HPDE6-E6E7 (cell line): ENCODE results near the gene PDE8B.

Experiments
- DNase-seq: peaks from one replicate; pipeline ENCODE4 v3.0.0; 2011; ENCODE audit warnings: missing footprints; ENCODE audit errors: extremely low spot score

The PDE8B gene, protein sequence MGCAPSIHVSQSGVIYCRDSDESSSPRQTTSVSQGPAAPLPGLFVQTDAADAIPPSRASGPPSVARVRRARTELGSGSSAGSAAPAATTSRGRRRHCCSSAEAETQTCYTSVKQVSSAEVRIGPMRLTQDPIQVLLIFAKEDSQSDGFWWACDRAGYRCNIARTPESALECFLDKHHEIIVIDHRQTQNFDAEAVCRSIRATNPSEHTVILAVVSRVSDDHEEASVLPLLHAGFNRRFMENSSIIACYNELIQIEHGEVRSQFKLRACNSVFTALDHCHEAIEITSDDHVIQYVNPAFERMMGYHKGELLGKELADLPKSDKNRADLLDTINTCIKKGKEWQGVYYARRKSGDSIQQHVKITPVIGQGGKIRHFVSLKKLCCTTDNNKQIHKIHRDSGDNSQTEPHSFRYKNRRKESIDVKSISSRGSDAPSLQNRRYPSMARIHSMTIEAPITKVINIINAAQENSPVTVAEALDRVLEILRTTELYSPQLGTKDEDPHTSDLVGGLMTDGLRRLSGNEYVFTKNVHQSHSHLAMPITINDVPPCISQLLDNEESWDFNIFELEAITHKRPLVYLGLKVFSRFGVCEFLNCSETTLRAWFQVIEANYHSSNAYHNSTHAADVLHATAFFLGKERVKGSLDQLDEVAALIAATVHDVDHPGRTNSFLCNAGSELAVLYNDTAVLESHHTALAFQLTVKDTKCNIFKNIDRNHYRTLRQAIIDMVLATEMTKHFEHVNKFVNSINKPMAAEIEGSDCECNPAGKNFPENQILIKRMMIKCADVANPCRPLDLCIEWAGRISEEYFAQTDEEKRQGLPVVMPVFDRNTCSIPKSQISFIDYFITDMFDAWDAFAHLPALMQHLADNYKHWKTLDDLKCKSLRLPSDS

DNA sequence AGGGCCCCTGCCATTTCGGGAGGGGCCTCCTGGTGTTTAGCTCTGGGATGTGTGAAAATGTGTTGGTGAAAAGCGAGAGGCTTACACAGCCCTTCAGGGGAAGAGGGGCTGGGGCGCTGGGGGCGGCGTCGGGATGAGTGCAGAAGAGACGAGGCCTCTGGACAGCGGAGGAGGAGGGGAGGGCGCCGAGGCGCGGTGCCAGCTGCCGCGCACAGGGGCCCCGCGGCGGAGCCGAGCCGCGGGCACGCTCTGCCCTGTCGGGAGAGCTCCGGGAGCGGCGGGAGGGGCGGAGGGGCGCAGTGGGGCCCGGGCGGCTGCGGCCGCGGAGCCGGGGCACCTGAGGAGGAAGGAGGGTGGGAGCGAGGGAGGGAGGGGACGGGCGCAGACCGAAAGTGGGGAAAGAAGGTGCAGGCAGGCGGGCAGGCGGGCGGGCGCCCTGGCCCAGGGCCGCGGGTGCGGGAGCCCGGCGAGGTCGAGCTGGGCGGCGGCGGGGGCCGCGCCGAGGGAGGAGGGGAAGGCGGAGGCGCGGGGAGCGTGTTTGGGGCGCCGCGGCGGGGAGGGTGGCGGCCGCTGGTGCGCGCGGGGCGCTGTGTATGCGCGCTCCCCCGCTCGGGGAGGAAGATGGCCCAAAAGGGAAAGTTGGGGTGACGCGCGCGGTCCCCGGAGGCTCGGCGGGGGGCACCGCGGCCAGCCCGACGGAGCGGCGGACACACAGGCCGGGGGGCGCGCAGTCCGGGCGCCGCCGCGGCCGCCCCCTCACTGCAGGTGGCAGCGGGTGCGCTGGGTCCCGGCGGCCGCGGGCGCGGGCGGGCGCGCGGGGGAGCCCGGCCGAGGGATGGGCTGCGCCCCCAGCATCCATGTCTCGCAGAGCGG lies at the start of gene PDE8B:
Gene PDE8B, plus strand, starts transcription at position 590 of the 873 bp plus-strand sequence. Its CDS starts 246 bp downstream, at position 836.
- no peak for DNase-seq

DNA sequence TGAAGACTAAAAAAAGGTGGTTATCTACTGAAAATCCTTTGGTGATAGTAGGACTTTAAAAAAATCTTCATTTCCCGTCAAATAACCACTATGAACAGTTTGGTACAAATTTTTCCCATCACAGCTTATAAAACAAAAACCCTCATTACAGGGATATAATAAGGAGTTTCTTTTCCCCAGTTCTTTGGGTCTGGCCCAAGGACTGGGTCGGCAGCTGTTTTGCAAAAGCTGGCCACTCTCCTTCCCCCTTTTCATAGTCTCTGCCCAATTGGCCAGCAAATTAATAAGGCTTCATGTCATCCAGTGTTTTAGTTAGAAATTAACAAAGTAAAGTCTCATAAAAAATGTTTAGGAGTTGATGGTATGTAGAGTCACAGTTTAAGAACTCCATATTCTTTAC lies 47.0 kb upstream of the PDE8B start:
- DNase-seq, result no peak

DNA sequence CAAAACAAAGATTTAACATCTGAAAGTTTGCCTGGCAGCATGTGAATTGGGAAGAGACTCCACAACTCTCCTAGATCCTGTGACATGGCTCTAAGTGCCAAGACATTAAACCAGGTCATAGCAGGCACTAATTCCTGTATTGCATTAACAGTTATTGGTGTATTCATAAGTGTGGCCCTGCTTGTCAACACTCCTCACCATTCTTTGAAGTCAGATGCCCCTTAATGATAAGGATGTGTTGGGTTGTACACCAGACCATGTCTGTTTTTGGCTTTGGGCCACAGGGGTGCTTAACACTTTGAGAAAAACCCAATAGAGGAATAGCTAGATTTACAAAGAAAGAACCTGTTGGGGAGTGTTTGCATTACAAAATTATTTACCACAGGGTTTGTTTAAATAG lies 43.4 kb upstream of the PDE8B start:
- no peak for DNase-seq

DNA sequence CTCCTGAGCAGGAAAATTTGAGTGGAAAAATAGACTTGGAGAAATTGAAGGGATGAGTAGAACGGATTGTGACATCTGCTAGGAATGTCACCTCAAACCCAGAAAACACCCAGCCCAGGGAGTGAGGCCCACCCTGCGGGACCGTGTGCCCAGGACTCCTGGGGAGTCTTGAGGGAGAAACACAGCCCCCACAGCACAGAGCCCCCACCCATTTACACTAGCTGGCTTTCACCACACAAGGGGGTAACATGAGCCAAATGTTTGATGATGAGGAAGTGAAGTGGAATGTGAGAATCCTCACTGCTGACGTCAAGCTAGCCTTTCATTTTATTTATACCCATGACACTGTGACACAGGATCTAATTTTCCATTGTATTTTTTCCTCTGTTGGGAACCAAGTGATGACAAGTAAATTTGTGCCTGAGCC lies 42.8 kb upstream of the PDE8B start:
- DNase-seq, result peak; percentile 16

DNA sequence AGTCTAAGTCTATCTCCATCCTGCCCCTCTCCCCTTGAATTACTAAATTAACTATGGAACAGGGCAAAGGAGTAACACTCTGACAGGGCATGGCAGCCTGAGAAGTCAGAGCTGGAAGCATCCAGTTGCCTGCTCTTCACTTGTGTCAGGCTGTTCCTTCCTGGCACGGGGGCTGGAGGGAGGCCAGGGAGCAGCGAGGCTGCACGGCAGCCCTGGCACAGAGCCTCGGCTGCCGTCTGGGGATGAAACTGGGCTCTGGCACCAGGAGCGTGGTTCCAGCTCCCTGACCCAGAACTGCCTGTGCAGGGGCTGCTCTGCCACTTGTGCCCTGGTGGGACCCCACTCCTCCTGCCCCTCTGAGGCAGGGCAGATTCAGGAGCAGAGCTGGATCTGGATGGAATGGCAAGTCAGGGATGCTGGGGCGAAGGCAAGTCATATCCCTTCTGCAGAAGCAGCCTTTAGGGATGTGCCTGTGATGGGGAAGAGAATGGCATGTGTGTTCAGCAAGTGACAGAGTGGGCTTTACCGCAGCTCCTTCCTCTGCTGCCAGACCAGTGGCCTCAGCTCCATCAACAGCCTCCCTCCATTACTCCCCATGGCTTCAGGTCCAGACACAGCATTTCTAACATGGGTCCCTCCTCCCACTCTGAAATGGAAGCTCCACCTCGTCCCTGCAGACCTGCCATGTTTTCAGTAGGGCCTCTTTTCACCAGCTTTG lies 42.2 kb upstream of the PDE8B start:
- DNase-seq, result no peak

DNA sequence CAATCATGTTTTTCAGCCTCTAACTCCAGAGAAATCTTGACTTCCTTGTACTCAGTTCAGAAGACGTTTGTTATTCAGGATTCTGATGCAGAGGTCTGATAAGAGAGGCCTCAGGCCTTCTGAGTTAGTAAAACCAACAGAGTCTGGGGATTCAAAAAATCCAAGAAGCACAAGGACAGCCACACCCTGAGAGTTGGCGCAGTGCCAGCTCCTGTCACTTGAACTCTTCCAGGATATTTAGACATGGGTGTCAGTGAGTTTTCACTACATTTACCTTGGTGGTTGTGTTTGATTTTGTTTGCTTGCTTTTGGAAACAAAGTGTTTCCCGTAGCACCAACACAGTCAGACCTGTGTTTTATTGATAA lies 41.6 kb upstream of the PDE8B start:
- DNase-seq, result no peak

DNA sequence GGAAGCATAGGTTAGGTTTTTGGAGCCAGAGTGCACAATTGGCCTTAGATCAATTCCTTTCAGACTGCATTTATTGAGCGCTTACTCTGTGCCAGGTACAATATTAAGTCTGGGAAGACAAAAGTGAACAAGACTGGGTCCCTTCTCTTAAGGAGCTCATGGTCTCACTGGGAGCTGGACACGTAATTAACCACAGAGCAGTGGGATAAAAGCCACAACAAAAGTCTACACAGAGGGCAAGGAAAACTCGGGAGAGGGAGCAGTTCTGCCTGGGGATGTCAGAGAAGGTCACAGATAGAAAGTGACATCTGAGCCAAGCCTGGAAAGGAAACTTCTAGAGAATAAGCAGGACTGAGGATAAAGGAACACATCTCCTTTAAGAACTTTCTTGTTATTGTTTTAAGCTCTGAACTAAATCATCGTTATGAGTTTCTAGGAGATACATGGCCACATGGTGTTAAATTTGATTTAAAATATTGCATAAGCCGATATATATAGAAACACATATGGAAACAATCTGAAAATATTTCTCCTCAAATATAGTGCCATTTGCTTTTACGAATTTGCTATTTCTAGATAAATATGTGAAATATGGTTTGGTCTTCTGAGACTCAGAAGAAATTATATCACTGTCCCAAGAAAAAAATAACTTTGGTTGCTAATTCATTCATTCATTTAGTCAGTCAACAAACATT lies 40.1 kb upstream of the PDE8B start:
- no peak for DNase-seq

DNA sequence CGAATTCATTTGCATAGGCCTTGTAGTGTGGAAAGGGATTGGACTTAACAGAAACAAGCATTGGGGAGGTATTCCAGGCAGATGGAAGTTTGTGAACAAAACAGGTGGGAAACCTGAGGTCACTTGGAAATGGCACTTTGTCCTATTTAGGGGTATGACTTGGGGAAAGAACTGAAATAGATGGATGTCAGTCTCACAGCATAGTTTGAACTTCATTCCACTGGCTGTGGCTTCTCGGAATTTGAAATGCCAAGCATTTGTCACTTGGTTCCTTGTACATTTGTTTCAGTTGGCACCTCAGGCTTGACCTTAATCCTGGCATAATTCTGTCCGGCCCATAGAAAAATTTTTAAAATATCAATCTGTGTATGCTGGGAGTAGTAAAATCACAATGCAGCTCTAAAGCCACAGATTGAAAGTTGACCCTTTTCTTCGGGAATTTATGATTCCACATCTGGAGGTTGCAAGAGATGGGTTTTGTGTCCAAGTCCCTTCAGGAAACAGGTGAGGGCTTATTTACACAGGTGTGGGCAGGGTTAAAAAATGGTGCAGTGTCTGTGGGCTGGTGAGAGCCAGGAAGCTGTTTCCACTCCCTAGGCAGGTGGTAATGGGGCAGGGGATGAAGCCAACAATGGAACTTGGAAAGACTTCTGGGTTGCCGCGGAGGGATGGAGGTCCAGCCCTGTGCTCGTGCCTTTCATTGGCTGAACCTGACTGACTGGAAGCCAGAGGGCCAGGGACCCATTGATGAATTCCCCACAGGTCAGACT lies 39.2 kb upstream of the PDE8B start:
- no peak for DNase-seq

DNA sequence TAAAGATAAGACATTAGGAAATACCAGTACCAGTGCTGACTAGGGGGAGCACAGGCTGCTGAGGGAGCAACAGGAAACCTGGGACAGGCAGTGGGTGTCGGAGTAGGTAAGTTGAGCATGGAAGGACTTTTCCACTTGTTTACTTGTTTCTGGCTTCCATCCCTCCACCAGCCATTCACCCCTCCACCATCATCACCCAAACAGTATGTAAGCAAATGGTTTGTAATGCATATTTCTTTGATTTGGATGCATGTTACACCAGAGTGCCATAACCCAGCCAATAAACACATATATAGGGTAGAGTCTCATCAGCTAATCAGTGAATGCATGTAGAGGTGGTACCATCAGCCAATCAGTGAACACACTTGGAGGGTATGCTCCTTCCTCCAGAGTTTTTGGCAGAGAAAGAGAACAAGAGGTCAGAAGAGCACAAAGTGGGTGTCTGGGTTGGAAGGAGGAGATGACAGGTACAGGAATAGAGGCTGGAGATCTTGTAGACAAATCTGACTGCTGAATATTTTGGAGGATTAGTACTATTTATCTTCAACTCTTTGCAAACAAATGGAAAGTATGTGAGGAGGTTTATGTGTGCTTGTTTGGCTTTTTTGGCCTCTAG lies 37.7 kb upstream of the PDE8B start:
- no peak for DNase-seq

DNA sequence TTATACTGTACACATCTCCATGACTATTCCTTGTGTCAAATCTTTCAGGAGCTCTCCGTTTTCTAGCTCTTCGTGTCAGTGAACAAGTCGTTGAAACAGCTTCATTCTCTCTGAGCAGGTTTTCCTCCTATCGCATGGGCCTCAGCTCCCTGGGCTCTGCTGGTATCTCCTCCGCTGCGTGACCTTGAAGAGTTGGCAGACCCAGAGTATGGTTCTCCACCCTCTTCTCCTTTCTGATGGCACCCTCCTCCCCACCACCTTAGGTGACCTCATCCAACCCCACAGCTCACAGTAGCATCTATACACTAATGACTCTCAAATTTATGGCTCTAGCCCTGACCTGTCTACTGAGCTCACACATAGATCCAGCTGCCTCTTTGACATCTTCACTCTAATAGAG lies 36.0 kb upstream of the PDE8B start:
- DNase-seq, result no peak

DNA sequence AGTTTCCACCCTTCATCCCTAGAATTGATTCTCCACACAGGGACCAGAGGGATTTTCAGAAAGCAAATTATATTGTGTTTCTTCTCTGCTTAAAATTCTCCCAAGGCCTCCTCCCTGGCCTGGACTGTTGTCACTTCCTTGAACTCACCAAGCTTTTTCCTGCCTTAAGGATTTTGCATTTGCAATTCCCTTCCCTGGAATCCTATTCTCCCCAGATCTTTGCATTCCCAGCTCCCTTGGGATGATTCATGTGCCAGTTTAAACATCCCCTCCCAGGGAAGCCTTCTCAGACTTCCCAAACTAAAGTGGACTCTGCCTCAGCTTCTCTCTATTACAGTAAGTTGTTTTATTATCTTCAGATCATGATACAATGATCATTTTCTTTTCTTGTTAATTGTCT lies 35.2 kb upstream of the PDE8B start:
- DNase-seq, result no peak

DNA sequence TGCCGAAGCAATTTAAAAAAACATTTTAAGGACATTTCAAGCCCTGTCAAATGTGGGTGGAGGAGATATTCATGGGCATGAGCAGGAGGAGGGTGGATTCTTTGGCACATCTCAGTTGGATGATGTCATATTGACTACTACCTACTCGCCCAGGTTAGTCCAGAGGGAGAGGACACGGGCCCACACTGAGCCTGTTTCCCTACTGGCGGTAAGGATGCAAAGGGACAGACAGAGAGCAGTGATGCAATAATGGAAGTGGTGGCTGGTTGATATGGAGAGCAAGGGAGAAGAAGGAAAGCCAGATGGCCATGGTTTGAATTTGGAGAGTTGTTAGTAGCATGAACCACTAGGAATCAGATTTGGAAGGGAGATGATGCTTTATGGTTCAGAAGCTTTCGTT lies 34.1 kb upstream of the PDE8B start:
- DNase-seq, result no peak

DNA sequence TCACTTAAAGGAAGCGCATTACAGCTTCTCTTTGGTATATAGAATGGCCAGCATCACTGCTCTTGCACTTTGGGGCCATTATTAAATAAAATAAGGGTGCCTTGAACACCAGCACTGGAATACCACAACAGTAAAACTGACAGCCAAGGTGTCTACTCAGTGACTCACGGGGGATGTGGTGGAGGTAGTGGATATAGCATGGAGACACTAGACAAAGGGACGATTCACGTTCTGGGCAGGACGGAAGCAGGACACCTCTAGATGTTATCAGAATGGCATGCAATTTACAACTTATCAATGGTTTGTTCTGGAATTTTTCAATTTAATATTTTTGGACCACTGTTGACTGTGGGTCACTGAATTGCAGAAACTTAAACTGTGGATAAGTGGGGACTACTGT lies 32.9 kb upstream of the PDE8B start:
- no peak for DNase-seq

DNA sequence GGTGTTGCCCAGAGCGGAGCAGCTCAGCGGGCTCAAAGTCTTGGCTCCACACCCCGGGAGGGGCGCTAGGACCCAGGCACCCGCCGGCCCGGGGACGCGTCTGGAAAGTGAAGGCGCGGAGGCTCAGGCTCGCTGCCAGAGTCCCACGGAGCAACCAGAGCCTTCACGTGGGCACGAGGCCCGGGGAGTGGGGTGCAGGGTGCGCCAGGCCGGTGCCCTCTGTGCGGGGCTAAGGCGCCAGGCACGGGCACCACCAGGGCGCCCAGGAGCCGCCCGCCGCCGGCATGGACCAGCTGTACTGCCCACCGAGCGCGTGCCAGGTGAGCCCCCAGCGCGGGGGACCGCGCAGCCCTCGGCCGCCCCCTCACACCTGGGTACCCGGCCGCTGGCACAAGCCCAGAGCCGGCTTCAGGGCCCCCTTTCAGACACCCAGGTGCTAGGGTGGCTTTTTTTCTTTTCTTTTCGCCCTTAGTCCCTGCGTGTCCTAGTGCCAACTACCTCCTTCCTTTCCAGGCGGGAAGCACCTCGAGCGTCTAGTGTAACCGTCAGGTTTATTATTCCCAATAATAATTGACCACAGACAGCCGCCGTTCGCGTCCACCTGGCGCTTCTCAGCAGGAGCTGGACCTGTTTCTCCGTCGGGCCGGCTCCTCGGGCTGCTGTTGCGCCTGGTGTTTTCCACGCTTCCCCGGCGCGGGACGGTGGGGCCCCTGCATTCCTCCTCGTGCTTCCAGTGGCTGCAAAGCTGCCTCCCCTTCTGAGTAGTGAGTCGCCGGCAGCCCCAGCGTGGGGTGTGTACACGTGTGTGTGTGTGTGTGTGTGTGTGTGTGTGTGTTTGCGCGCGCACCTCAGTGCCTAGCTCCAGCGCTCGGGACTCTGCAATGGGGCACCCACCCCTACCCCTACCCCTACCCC lies 30.1 kb upstream of the PDE8B start:
- DNase-seq, result no peak

DNA sequence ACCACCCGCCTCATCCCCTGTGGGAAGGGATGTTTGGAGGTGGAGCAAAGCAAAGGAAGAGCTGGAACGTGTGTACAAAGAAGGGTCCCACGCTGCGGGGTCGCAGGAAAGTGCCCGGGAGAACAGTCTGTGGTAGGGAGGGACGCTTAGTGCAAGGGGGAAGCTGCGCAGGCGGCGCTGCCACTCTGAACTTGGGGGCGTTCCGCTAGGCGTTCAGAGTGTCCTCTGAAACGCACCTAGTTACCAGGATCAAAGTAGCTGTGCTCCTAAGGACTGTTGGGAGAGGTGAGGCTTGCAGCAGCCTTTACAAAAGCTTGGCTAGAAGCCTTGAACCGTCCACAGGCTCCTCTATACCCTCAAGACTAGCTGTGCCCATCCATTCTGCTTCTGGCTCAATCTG lies 29.3 kb upstream of the PDE8B start:
- no peak for DNase-seq

DNA sequence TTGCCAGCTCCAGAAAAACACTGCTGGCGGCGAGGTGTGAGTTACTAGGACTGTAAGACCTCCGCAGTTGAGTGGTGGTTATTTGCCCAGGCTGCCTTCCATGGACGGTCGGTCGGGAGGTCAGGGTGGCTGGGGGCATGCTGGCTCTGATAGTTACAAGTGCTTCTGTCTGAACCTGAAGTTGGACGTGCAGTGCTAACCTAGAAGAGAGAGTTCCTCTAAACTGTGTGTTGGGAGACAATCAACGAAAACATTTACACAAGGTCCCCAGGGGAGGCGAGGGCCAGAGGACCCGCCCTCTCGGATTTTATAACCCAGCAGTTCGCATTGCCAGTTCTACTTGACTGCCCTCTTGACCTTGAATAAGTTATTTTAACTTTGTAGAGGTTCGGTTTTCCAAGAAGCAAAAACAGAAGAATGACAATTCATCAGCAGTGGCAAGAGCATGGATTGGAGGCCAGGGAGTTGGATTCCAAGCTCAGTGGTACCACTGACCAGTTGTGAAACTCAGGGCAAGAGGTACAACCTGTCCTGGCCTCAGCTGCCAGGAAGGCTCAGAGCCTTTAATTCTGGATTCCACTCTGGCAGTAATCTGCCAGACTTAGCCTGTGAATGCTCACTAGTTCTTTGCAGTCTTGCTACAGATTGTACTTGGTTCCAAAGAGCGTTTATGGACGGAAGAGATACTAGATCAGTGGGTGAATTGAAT lies 28.7 kb upstream of the PDE8B start:
- DNase-seq, result no peak

DNA sequence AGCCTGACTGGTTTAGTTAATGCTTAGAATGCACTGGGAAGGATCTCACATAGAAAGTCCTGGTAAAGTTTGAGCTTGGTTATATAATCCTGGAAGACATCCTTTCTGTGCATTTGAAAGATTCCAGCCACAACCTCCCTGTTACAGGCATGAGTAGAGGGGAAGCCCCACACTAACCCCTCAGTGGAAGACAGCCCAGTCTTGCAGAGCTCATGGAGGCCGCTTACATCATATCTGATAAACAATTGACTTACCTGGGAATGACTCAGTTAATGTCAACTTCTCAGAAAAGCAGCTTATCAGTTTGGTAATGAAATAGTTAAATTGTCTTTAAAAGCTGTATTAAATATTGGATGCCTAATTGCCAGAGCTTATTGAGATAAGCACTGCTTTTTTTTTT lies 28.1 kb upstream of the PDE8B start:
- DNase-seq, result no peak
